Measurements from ENCODE around the gene WWOX. TPM values are rescaled to one million over a fixed set of nuclear protein-coding genes. Genes with fewer than 3 reads are reported as not detected.
A peak's percentile ranks its signal among the peaks of the same experiment; 100 is the strongest.

The WWOX gene
- total RNA-seq, 1 experiment from 2014 or later, result 15.6 TPM

DNA sequence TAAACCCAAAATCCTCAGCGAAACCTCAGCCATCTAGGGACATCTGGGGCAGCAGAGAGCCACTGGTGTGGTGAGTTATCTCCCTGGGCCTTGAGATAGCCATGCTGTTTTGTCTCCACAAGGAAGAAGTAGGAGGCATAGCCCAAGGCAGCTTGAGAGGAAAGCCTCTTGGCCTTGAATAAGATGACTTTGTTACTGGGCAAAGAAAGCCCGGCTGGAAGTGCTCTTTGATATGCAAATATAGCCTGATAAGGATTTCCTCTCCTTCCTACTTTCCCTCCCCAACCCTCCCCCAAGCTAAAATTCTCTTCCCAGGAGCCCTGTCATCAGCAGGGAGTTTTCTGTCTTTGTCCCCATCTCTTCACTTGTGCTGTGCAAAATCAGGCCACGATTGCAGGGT lies 806.7 kb downstream of the WWOX start:
- Histone ChIP-seq H4K8ac (replicated peaks; ENCODE audit: insufficient read length, low read depth, low read length) (no peak overlapping the region), H2AFZ (ENCODE audit: low read length) (no peak overlapping the region), H4K20me1 (ENCODE audit: control insufficient read depth, insufficient read depth, insufficient read length) (no peaks in the 10 kb centered on the region), H3T11ph (ENCODE audit: low read length) (no peak overlapping the region), H3K27me3 (ENCODE audit: insufficient read depth, low read length) (no peaks in the 10 kb centered on the region), H3K56ac (ENCODE audit: insufficient read length, low read depth, low read length) (no peak overlapping the region), H3K18ac (ENCODE audit: insufficient read length, low read depth, low read length) (no peak overlapping the region), H3K4ac (ENCODE audit: low read depth, low read length) (no peak overlapping the region), H4K5ac (ENCODE audit: insufficient read length, low read depth, low read length) (no peak overlapping the region), H3K9ac (ENCODE audit: extremely low read depth, insufficient read length, low read length) (no peak overlapping the region), H3K23me2 (ENCODE audit: insufficient read length, low read depth, low read length, poor library complexity, severe bottlenecking) (no peaks in the 10 kb centered on the region), H3K79me2 (ENCODE audit: insufficient read depth, low read length) (no peaks in the 10 kb centered on the region), H2BK20ac (ENCODE audit: low read depth, low read length, poor library complexity, severe bottlenecking) (no peak overlapping the region), H3K23ac (ENCODE audit: insufficient read length, low read depth, low read length) (no peak overlapping the region), H2BK12ac (ENCODE audit: insufficient read length, low read depth, low read length) (no peak overlapping the region), H3K4me1 (ENCODE audit: insufficient read depth, low read length) (peaks cover 10% of the 10 kb centered on the region; the same call in 1 of the 2 replicates), H2BK120ac (ENCODE audit: low read depth, low read length, poor library complexity, severe bottlenecking) (no peak overlapping the region), H3K9me3 (ENCODE audit: control insufficient read depth, low read depth, low read length) (no peaks in the 10 kb centered on the region), H2AK5ac (ENCODE audit: insufficient read length, low read length) (no peak overlapping the region), H2BK5ac (ENCODE audit: insufficient read length, low read length) (no peak overlapping the region), H3K14ac (ENCODE audit: insufficient read depth, low read length) (no peak overlapping the region), H3K27ac (ENCODE audit: insufficient read length, low read depth, low read length) (no peak overlapping the region), H3K4me2 (ENCODE audit: insufficient read depth, insufficient read length, low read length) (no peak overlapping the region), H2BK15ac (ENCODE audit: low read depth, low read length) (no peak overlapping the region), H4K91ac (ENCODE audit: insufficient read length, low read depth, low read length) (no peak overlapping the region), H3K79me1 (ENCODE audit: insufficient read depth, low read depth, low read length, poor library complexity, severe bottlenecking) (no peaks in the 10 kb centered on the region)
- H3K4me3 Mint-ChIP-seq, result 0 out of 5 replicates have a peak overlapping the region, but pooled peaks of 1 of the 2 experiments have one; percentile 11
- H3K9me3 Mint-ChIP-seq, result peaks cover 10 to 34% of the 10 kb centered on the region in 2 experiments
- peak overlapping the region; percentile 73 to 81 (median 79); a peak in 5 of 7 replicates for H3K27ac Mint-ChIP-seq
- peaks cover 2% of the 10 kb centered on the region; the same call in 1 of the 2 replicates for H3K27me3 Mint-ChIP-seq (ENCODE audit: low read depth)
- H3K4me1 Mint-ChIP-seq, result peaks cover 24 to 26% of the 10 kb centered on the region in 2 experiments
- TF ChIP-seq, protein P1, sequence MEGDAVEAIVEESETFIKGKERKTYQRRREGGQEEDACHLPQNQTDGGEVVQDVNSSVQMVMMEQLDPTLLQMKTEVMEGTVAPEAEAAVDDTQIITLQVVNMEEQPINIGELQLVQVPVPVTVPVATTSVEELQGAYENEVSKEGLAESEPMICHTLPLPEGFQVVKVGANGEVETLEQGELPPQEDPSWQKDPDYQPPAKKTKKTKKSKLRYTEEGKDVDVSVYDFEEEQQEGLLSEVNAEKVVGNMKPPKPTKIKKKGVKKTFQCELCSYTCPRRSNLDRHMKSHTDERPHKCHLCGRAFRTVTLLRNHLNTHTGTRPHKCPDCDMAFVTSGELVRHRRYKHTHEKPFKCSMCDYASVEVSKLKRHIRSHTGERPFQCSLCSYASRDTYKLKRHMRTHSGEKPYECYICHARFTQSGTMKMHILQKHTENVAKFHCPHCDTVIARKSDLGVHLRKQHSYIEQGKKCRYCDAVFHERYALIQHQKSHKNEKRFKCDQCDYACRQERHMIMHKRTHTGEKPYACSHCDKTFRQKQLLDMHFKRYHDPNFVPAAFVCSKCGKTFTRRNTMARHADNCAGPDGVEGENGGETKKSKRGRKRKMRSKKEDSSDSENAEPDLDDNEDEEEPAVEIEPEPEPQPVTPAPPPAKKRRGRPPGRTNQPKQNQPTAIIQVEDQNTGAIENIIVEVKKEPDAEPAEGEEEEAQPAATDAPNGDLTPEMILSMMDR (conservative IDR thresholded peaks at IDR 0.05), result no peak
- peaks cover 0 to 28% (median 13%) of the 10 kb centered on the region in 3 experiments; a peak in 6 of 7 replicates for H3K36me3 Mint-ChIP-seq (ENCODE audit: insufficient read depth in 1 of 3, low read depth in 3 of 3)
- peak; percentile 61 for DNase-seq
- WGBS (ENCODE audit: extremely low coverage, insufficient read length, low lambda C conversion rate), result no CpG with 5 or more reads among the region's 3 CpGs
